ENCODE results near the gene NID1. TPM values are rescaled to one million over a fixed set of nuclear protein-coding genes. Genes with fewer than 3 reads are reported as not detected.

NID1 gene
- total RNA-seq, 4 donors from 2014 or later, result 180 to 391 (median 250) TPM

DNA sequence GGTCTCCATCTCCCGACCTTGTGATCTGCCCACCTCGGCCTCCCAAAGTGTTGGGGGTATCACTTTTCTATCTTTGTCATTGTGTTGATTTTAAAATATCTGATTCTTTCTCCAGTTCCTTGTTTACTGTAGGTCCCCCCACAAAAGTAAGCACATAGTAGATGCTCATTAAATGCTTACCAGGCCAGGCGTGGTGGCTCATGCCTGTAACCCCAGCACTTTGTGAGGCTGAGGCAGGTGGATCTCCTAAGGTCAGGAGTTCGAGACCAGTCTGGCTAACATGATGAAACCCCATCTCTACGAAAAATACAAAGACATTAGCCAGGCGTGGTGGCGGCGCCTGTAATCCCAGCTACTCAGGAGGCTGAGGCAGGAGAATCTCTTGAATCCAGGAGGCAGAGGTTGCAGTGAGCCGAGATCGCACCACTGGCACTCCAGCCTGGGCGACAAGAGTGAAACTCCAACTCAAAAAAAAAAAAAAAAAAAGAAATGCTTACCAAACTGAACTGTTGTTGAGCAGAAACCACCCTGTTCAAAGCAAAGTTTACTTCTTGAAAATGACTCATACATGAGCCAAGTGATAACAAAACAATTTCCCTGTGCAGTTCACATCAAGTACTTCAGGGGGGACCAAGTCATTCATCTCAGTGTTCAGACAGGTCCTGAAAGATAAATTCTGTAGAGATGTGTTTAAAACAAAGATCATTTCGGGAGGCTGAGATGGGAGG lies 24.3 kb upstream of the NID1 start:
- TF ChIP-seq CTCF (IDR thresholded peaks at IDR 0.05; ENCODE audit: low read depth), result no peak

DNA sequence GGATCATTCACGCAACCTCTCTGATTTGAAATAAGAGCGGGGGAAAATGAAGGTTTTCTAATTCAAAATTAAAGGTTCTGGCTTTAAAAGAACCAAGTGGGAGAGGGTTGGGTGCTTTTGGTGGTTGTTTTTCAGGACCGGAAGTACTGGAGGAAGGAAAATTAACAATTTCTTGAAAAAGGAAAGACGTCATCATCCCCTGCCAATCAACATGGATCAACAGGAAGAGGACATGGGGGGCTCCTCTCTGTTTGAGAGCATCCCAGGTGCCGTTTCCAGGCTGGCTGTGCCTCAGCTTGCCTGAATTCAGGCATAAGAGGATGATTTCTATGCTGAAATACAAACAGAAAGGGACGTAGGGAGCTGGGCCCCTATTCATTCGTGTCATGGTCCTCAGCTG lies 21.6 kb upstream of the NID1 start:
- TF ChIP-seq CTCF (IDR thresholded peaks at IDR 0.05; ENCODE audit: low read depth), result no peak

- no peak for TF ChIP-seq CTCF (IDR thresholded peaks at IDR 0.05; ENCODE audit: low read depth)
Measured at GRCh38 chr1:236085545-236086159, 20.8 kb upstream of the NID1 start.

- no peak for TF ChIP-seq CTCF (IDR thresholded peaks at IDR 0.05; ENCODE audit: low read depth)
Measured at GRCh38 chr1:236084386-236084730, 19.5 kb upstream of the NID1 start.

DNA sequence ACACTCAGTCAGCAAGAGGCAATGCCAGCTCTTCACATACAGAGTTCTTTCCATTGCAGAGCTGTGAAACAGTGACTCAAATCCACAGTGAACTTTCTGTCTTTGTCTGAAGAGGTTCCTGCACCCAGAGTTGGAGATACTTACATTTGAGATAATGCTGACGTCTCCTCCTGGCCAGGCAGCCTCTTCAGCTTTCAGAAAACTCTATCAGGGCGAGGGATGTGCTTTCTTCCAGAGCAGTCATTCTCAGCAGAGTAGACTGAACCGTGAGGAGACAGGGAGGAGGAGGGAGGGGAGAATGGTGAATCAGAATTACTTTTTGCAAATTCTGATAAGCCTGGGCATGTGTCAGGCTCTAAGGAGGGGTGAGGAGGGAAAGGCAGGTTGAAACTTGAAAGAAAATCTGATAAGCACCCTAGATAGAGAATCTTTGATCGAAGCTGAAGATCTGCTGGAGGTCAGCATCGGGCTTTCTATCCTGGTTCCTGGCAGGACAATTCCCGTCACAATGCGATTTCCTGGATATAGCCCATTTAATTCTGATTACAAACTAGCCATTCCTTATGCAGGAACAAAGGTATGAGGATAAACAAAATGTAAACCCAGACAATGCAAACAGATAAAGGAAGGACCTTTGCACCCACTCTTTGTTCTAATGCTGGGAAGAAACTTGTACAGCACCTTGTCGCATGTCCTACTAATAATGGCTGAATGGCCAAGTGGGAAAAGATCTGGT lies 18.9 kb upstream of the NID1 start:
- TF ChIP-seq CTCF (IDR thresholded peaks at IDR 0.05; ENCODE audit: low read depth), result no peak

DNA sequence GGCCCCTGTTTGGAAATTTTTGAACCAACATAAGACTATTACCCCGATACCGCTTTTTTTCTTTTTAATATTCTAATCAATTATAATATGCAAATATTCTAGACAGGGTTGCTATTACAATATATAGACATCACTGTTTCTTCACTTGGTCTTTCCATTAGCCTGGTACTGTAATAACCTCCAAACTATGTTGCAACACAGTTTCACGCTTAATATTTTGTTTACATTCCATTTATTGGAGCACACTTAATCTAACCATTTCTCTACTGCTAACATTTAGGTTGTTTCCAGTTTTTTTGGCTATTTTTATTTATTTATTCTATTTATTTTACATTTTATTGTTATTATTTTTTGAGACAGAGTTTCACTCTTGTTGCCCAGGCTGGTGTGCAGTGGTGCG lies 17.6 kb upstream of the NID1 start:
- no peak for TF ChIP-seq CTCF (IDR thresholded peaks at IDR 0.05; ENCODE audit: low read depth)

DNA sequence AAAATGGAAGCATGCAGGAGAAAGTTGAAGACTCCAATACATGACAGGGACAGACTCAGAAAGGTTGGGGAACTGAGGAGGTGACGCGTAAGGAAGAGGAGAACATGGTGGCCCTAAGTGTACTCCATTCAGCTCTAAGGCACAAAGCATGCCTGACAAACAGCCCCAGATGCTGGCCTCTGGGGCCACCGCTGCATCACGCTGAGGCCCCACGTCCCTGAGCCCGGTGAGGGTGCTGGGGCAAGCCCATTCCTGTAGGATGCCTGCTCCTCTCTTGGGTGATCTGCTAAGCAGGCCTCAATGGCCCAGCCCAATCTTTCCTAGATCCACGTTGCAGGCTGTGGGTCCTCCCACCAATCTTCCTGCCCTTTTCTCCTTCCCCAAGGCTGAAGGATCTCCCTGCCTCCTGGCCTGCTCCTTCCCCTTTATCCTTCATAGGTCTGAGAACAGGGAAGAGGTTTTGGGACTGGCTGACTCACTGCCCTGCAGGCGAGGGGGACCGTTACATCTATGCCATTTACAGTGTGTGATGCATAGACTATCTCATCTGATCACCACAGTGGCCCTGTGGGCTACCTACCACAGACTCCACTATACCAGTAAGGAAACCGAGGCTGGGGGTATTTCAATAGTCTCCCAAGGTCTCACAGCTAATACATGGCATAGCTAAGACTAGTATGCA lies 16.8 kb upstream of the NID1 start:
- no peak for TF ChIP-seq CTCF (IDR thresholded peaks at IDR 0.05; ENCODE audit: low read depth)

All from subcutaneous adipose tissue (tissue), 4 donors.